KOPT-K1 (cell line): ENCODE measurements around the gene MCF2L.
"Not testable (repeated sequence)": the region's sequence is repeated elsewhere in the genome, so short reads cannot be mapped to it uniquely, and the experiment has no call there.

Experiments
- H3K27ac ChIP-seq: fragments of 200-600 bp; sonication (generic); 2 replicates; pipeline ENCODE4 v1.5.1; 2016; ENCODE audit warnings: antibody characterized with exemption, mild to moderate bottlenecking, low read depth, low read length; ENCODE audit not compliant: poor library complexity, severe bottlenecking
- H3K36me3 ChIP-seq: fragments of 200-600 bp; sonication (generic); 2 replicates; pipeline ENCODE4 v1.5.1; 2017; ENCODE audit warnings: antibody characterized with exemption, mild to moderate bottlenecking, low read length, moderate library complexity; ENCODE audit not compliant: insufficient read depth
- H3K9me3 ChIP-seq: fragments of 200-600 bp; sonication (generic); 2 replicates; pipeline ENCODE4 v1.5.1; 2017; ENCODE audit warnings: antibody characterized with exemption, low read length, mild to moderate bottlenecking; ENCODE audit not compliant: insufficient read depth, poor library complexity, severe bottlenecking

Gene MCF2L

GRCh38 chr13:113077953-113078901 lies 109.2 kb downstream of the MCF2L start:
- H3K36me3 ChIP-seq = no peaks in the 10 kb centered on the region
- H3K9me3 ChIP-seq = no peaks in the 10 kb centered on the region
- no peak overlapping the region for H3K27ac ChIP-seq

GRCh38 chr13:113078902-113079780 lies 110.1 kb downstream of the MCF2L start:
- Histone ChIP-seq H3K9me3 (no peaks in the 10 kb centered on the region), H3K27ac (no peak overlapping the region), H3K36me3 (no peaks in the 10 kb centered on the region)

GRCh38 chr13:113079781-113080080 lies 110.7 kb downstream of the MCF2L start:
- not testable (repeated sequence) for H3K36me3 ChIP-seq, H3K27ac ChIP-seq, H3K9me3 ChIP-seq

GRCh38 chr13:113080361-113080831 lies 111.4 kb downstream of the MCF2L start:
- H3K36me3 ChIP-seq = no peaks in the 10 kb centered on the region
- H3K9me3 ChIP-seq = no peaks in the 10 kb centered on the region
- no peak overlapping the region for H3K27ac ChIP-seq

- Histone ChIP-seq H3K36me3 (no peaks in the 10 kb centered on the region), H3K9me3 (no peaks in the 10 kb centered on the region), H3K27ac (no peak overlapping the region)
Measured at GRCh38 chr13:113080901-113081521, 112.0 kb downstream of the MCF2L start.

GRCh38 chr13:113082198-113083021 lies 113.4 kb downstream of the MCF2L start:
- H3K27ac ChIP-seq = no peak overlapping the region

GRCh38 chr13:113083022-113083373 lies 114.0 kb downstream of the MCF2L start:
- no peak overlapping the region for H3K27ac ChIP-seq
- H3K9me3 ChIP-seq = no peaks in the 10 kb centered on the region
- H3K36me3 ChIP-seq = no peaks in the 10 kb centered on the region

More at GRCh38 chr13:113082198-113083021, 113.4 kb downstream of the MCF2L start:
- Histone ChIP-seq H3K36me3 (no peaks in the 10 kb centered on the region), H3K9me3 (no peaks in the 10 kb centered on the region)

- Histone ChIP-seq H3K36me3 (no peaks in the 10 kb centered on the region), H3K27ac (no peak overlapping the region), H3K9me3 (no peaks in the 10 kb centered on the region)
Measured at GRCh38 chr13:113083402-113084061, 114.5 kb downstream of the MCF2L start.

GRCh38 chr13:113084094-113084942 lies 115.3 kb downstream of the MCF2L start:
- Histone ChIP-seq H3K36me3 (no peaks in the 10 kb centered on the region), H3K27ac (no peak overlapping the region), H3K9me3 (no peaks in the 10 kb centered on the region)

- Histone ChIP-seq H3K27ac (no peak overlapping the region), H3K36me3 (no peaks in the 10 kb centered on the region), H3K9me3 (no peaks in the 10 kb centered on the region)
Measured at GRCh38 chr13:113084943-113085540, 116.0 kb downstream of the MCF2L start.

- H3K36me3 ChIP-seq = no peaks in the 10 kb centered on the region
- no peak overlapping the region for H3K27ac ChIP-seq
- H3K9me3 ChIP-seq = no peaks in the 10 kb centered on the region
Measured at GRCh38 chr13:113086031-113086750, 117.2 kb downstream of the MCF2L start.

GRCh38 chr13:113086991-113087922 lies 118.2 kb downstream of the MCF2L start:
- H3K9me3 ChIP-seq = no peaks in the 10 kb centered on the region
- no peak overlapping the region for H3K27ac ChIP-seq

More at GRCh38 chr13:113086991-113087922, 118.2 kb downstream of the MCF2L start:
- H3K36me3 ChIP-seq = no peaks in the 10 kb centered on the region
